GM12878 (cell line): ENCODE measurements around the gene OPRM1. TPM values are rescaled to one million over a fixed set of nuclear protein-coding genes. Genes with fewer than 3 reads are reported as not detected.

Experiments
- ATAC-seq: fragments of 200-7000 bp; cut with Tn5 transposase; 3 replicates; pipeline ENCODE4 v1.9.1; 2020; ENCODE audit warnings: mild to moderate bottlenecking, moderate library complexity
- BruUV-seq: library from RNA; stranded (reverse); fragments of 400-500 nt; replicated peaks from 2 replicates; lab custom pipeline; 2021; lab: Mats Ljungman, UMichigan
- CTCF ChIA-PET: fragments of 300-600 bp; sonication (Branson Sonifier 250); formaldehyde crosslinking; extraction: SDS; loops from one replicate; lab custom pipeline; 2021; ENCODE audit warnings: inconsistent platforms; lab: Yijun Ruan, JAX
- POLR2A ChIA-PET: fragments of 350-600 bp; formaldehyde crosslinking; extraction: SDS; loops from one replicate; lab custom pipeline; 2021; ENCODE audit warnings: inconsistent platforms; lab: Charles Lee
- RAD21 ChIA-PET: fragments of 300-600 bp; sonication (Branson Sonifier 250); formaldehyde crosslinking; loops from one replicate; lab custom pipeline; 2023; ENCODE audit warnings: antibody characterized with exemption; ENCODE audit not compliant: unreplicated experiment; lab: Charles Lee
- SMC1A ChIA-PET: fragments of 300-600 bp; sonication (Branson Sonifier 250); formaldehyde crosslinking; loops from one replicate; lab custom pipeline; 2023; ENCODE audit not compliant: unreplicated experiment, uncharacterized antibody; lab: Charles Lee
- DNase-seq: peaks from one replicate; pipeline ENCODE4 v3.0.0-alpha.2; 2011; ENCODE audit warnings: low read depth, low spot score
- FAIRE-seq: peaks from 3 replicates; lab custom pipeline; 2011; peaks lifted over from hg19 to GRCh38; lab: Jason Lieb, UNC
- H2AFZ ChIP-seq: 2 replicates; pipeline ENCODE4 v1.6.0; 2011; ENCODE audit warnings: low read depth, low read length, control low read depth; ENCODE audit not compliant: control insufficient read depth
- H3K27ac ChIP-seq: 2 replicates; pipeline ENCODE4 v1.5.1; 2011; ENCODE audit warnings: control low read depth; ENCODE audit not compliant: control insufficient read depth, insufficient read depth
- H3K27me3 ChIP-seq, 2 experiments: replicated peaks in 1 of 2; 2 replicates each; pipeline versions ENCODE4 v1.6.0 to v1.6.1; 2011; ENCODE audit warnings: low read length in 1 of 2; ENCODE audit not compliant: control insufficient read depth in 2 of 2, insufficient read depth in 2 of 2
- H3K36me3 ChIP-seq, 2 experiments: 2 replicates each; pipeline ENCODE4 v1.5.1; 2011; ENCODE audit warnings: low read length in 1 of 2; ENCODE audit not compliant: control insufficient read depth in 2 of 2, insufficient read depth in 2 of 2
- H3K4me1 ChIP-seq: 2 replicates; pipeline ENCODE4 v1.6.1; 2011; ENCODE audit warnings: mild to moderate bottlenecking, low read length, moderate library complexity, mixed read lengths; ENCODE audit not compliant: control insufficient read depth, insufficient read depth
- H3K4me2 ChIP-seq: 2 replicates; pipeline ENCODE4 v1.6.0; 2011; ENCODE audit warnings: control low read depth; ENCODE audit not compliant: control insufficient read depth, insufficient read depth
- H3K4me3 ChIP-seq: fragments of 200-600 bp; sonication (generic); 2 replicates; pipeline ENCODE4 v1.5.1; 2016
- H3K79me2 ChIP-seq: 2 replicates; pipeline ENCODE4 v1.6.0; 2011; ENCODE audit warnings: low read length; ENCODE audit not compliant: control insufficient read depth, insufficient read depth
- H3K9ac ChIP-seq: 2 replicates; pipeline ENCODE4 v1.8.0; 2011; ENCODE audit warnings: low read length, control low read depth, mixed read lengths; ENCODE audit not compliant: control insufficient read depth, insufficient read depth
- H3K9me3 ChIP-seq: replicated peaks from 3 replicates; pipeline ENCODE4 v1.5.1; 2011; ENCODE audit warnings: mild to moderate bottlenecking, low read length; ENCODE audit not compliant: control insufficient read depth, insufficient read depth
- H4K20me1 ChIP-seq: 2 replicates; pipeline ENCODE4 v1.6.0; 2011; ENCODE audit not compliant: control insufficient read depth, insufficient read depth
- EED ChIP-seq: sonication (generic); IDR thresholded peaks from 2 replicates; pipeline ENCODE4 v1.6.1; 2016; ENCODE audit warnings: antibody characterized with exemption, low read depth
- EGR1 ChIP-seq, 2 experiments: IDR thresholded peaks; 1 replicate in 1 of 2; 2 replicates in 1 of 2; pipeline ENCODE4 v1.6.1; 2011 to 2012; ENCODE audit warnings: low read depth in 2 of 2, low read length in 2 of 2, borderline replicate concordance in 1 of 2, mild to moderate bottlenecking in 1 of 2, moderate library complexity in 1 of 2
- FOXK2 ChIP-seq: fragments of 450-650 bp; IDR thresholded peaks from 2 replicates; pipeline ENCODE4 v1.6.1; 2017; ENCODE audit warnings: mild to moderate bottlenecking, moderate library complexity
- IKZF1 ChIP-seq: fragments of 450-650 bp; conservative IDR thresholded peaks from 2 replicates; pipeline ENCODE4 v1.6.1; 2017; ENCODE audit warnings: antibody characterized with exemption, mild to moderate bottlenecking
- MEF2A ChIP-seq: IDR thresholded peaks from 2 replicates; pipeline ENCODE4 v1.6.1; 2011; ENCODE audit warnings: low read depth, mild to moderate bottlenecking, low read length, moderate library complexity; ENCODE audit not compliant: insufficient read depth
- NR2C1 ChIP-seq: fragments of 450-650 bp; IDR thresholded peaks from 2 replicates; pipeline ENCODE4 v1.6.1; 2017; ENCODE audit warnings: antibody characterized with exemption, mild to moderate bottlenecking, moderate library complexity
- NRF1 ChIP-seq: conservative IDR thresholded peaks from 2 replicates; pipeline ENCODE4 v1.6.1; 2011; ENCODE audit warnings: mild to moderate bottlenecking, low read depth, low read length, improper control_type of control experiment
- WRNIP1 ChIP-seq: IDR thresholded peaks from 2 replicates; pipeline ENCODE4 v1.6.1; 2011; ENCODE audit warnings: low read depth, low read length, improper control_type of control experiment, borderline replicate concordance
- YY1 ChIP-seq: IDR thresholded peaks from 2 replicates; pipeline ENCODE4 v1.6.1; 2011; ENCODE audit warnings: low read depth, mild to moderate bottlenecking, low read length
- ZNF24 ChIP-seq: fragments of 450-650 bp; IDR thresholded peaks from 2 replicates; pipeline ENCODE4 v1.6.1; 2017; ENCODE audit warnings: antibody characterized with exemption, mild to moderate bottlenecking
- ZZZ3 ChIP-seq: IDR thresholded peaks from 2 replicates; pipeline ENCODE4 v1.6.1; 2011; ENCODE audit warnings: low read depth; ENCODE audit not compliant: control insufficient read depth, insufficient read length
- WGBS: methylation state at CpG from one replicate; pipeline ENCODE4 v1.1.6; 2016; ENCODE audit warnings: low lambda C conversion rate; ENCODE audit not compliant: insufficient replicate concordance, insufficient coverage; ENCODE audit errors: missing lambda C conversion rate; 5-methylcytosine and 5-hydroxymethylcytosine counted together
- in situ Hi-C: fragments of 300-500 bp; cut with MboI; formaldehyde crosslinking; loops from 9 replicates; pipeline ENCODE4 v1.14.3; 2018; ENCODE audit warnings: mixed read lengths
- intact Hi-C: fragments of 100-400 bp; cut with micrococcal nuclease; formaldehyde crosslinking; loops from one replicate; pipeline ENCODE4 v1.14.2; 2022; ENCODE audit not compliant: unreplicated experiment
- polyA plus RNA-seq, 11 experiments: library from polyadenylated mRNA; depleted of rRNA in 4 of 11; unstranded in 6 of 11; stranded (reverse) in 5 of 11; fragments of >200 nt; fragmentation: Nextera tagmentation in 4 of 11; fragmentation: Illumina TruSeq in 1 of 11; extraction: Ambion mirVana in 4 of 11; extraction: Trizol in 1 of 11; gene quantifications; 1 replicate in 1 of 11; 2 replicates in 10 of 11; pipeline versions ENCODE4 v1.2.1 to v1.2.3, GENCODE V29; 2011 to 2016; ENCODE audit warnings: inconsistent platforms in 2 of 11, missing spikeins in 2 of 11, low read depth in 1 of 11
- total RNA-seq, 4 experiments: library from RNA; depleted of rRNA in 3 of 4; stranded (reverse); fragments of >200 nt in 3 of 4; fragmentation: Illumina TruSeq in 1 of 4; extraction: Trizol in 1 of 4; gene quantifications; 2 replicates each; pipeline versions ENCODE4 v1.2.1 to v1.2.3, GENCODE V29; 2013 to 2021
- TF ChIP-seq, protein P1 (sequence below): fragments of 150-350 bp; IDR thresholded peaks from 2 replicates; pipeline ENCODE4 v1.6.1; 2014; ENCODE audit warnings: mild to moderate bottlenecking, low read depth, low read length
- TF ChIP-seq, protein P2 (sequence below): fragments of 450-650 bp; IDR thresholded peaks from 2 replicates; pipeline ENCODE4 v1.6.1; 2014; ENCODE audit warnings: mild to moderate bottlenecking
- TF ChIP-seq, protein P3 (sequence below): fragments of 450-650 bp; IDR thresholded peaks from 2 replicates; pipeline ENCODE4 v1.6.1; 2017; ENCODE audit warnings: borderline replicate concordance
- TF ChIP-seq, protein P4 (sequence below): fragments of 450-650 bp; formaldehyde crosslinking; IDR thresholded peaks from 2 replicates; pipeline ENCODE4 v1.5.0; 2022; ENCODE audit warnings: mild to moderate bottlenecking, missing genetic modification characterization

The OPRM1 gene
- total and polyA plus RNA-seq, 10 of the 15 experiments (the other 5 are each of a cell fraction or from before 2014, with no cell fraction given) = not detected

DNA sequence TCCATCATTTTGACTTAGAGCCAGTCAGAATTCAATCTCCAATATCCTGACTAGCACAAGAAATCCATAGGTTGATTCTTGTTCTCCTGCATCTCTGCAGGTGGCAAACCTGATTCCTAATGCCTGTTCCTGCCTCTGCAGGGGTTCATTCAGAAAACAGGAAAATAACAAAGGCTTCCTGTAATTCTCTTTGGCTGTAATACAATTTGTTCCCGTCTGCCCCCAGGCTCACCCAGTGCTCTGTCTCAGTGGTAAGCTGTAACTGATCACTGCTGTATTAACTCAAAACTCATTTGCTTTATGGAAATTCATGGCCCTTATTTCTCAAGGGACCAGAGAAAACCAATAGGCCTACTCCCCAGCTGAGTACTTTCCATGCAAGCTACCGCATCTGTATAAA, 88.6 kb downstream of the OPRM1 start (continued):
- no peak for TF ChIP-seq WRNIP1
- no peak for TF ChIP-seq NR2C1

DNA sequence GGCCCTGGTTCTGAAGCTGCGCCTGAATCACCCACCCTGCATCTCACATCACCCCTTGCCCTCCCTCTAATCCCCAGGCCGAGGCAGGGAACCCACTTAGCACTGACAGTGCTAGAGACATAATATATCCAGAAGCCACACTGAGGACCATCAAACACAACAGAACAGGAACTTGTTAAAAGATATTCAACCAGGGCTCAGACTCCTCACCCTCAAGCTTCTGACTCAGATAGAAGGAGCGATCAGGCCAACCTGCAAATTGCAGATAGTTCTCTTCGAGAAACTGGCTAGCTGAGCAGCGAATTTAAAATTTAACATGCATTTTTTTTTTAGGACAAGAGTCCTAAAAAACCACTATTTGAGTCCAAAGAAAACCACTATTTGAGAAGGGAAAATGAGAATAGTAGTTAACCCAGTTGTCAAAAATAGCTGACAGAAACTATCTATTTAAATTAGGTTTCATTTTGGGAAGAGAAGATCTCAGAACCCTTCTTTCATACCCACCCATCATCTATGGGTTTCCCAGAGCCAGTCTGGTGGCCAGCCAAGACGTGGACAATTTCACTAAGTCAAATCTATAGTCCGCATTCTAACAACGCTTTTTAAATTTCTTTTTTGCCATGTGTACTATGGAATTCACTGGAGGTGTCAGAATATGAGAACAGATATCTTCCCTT, 95.6 kb downstream of the OPRM1 start:
- H3K79me2 ChIP-seq = no peaks in the 10 kb centered on the region
- H2AFZ ChIP-seq = no peak overlapping the region
- no peaks in the 10 kb centered on the region for H3K36me3 ChIP-seq
- 52% methylated on average over 8 of the region's 8 CpGs for WGBS
- ChIA-PET SMC1A (interaction anchor here (1.0 kb wide), 1 partner anchor 143 kb away, joined by 3 read pairs; no protein-coding TSS in a partner anchor), RAD21 (no interaction called here), CTCF (interaction anchor here (0.6 to 1.1 kb wide), 2 partner anchors 319 to 369 kb away, joined by 3 read pairs; no protein-coding TSS in a partner anchor), POLR2A (no interaction called here)
- FAIRE-seq = no peak
- H3K27me3 ChIP-seq = no peaks in the 10 kb centered on the region; a peak in 2 of 4 replicates
- no peak overlapping the region for H3K4me2 ChIP-seq
- in situ Hi-C loops (no loop called here), intact Hi-C loops (no loop called here)
- no TSS peak for BruUV-seq
- DNase-seq = no peak
- ATAC-seq = no peak
- H3K9ac ChIP-seq = no peak overlapping the region
- no peak overlapping the region for H3K27ac ChIP-seq
- H3K9me3 ChIP-seq = no peaks in the 10 kb centered on the region
- TF ChIP-seq ZNF24 (no peak), NRF1 (no peak), EGR1 (IDR thresholded peaks at IDR 0.05; ENCODE audit: borderline replicate concordance in 1 of 2, low read depth in 2 of 2, low read length in 2 of 2) (no peak), MEF2A (no peak), ZZZ3 (no peak), YY1 (no peak), FOXK2 (no peak), IKZF1 (no peak), EED (no peak)
- TF ChIP-seq, protein P1, sequence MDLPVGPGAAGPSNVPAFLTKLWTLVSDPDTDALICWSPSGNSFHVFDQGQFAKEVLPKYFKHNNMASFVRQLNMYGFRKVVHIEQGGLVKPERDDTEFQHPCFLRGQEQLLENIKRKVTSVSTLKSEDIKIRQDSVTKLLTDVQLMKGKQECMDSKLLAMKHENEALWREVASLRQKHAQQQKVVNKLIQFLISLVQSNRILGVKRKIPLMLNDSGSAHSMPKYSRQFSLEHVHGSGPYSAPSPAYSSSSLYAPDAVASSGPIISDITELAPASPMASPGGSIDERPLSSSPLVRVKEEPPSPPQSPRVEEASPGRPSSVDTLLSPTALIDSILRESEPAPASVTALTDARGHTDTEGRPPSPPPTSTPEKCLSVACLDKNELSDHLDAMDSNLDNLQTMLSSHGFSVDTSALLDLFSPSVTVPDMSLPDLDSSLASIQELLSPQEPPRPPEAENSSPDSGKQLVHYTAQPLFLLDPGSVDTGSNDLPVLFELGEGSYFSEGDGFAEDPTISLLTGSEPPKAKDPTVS = no peak
- TF ChIP-seq, protein P2, sequence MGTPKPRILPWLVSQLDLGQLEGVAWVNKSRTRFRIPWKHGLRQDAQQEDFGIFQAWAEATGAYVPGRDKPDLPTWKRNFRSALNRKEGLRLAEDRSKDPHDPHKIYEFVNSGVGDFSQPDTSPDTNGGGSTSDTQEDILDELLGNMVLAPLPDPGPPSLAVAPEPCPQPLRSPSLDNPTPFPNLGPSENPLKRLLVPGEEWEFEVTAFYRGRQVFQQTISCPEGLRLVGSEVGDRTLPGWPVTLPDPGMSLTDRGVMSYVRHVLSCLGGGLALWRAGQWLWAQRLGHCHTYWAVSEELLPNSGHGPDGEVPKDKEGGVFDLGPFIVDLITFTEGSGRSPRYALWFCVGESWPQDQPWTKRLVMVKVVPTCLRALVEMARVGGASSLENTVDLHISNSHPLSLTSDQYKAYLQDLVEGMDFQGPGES = no peak
- TF ChIP-seq, protein P3, sequence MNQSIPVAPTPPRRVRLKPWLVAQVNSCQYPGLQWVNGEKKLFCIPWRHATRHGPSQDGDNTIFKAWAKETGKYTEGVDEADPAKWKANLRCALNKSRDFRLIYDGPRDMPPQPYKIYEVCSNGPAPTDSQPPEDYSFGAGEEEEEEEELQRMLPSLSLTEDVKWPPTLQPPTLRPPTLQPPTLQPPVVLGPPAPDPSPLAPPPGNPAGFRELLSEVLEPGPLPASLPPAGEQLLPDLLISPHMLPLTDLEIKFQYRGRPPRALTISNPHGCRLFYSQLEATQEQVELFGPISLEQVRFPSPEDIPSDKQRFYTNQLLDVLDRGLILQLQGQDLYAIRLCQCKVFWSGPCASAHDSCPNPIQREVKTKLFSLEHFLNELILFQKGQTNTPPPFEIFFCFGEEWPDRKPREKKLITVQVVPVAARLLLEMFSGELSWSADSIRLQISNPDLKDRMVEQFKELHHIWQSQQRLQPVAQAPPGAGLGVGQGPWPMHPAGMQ = no peak
- TF ChIP-seq, protein P4, sequence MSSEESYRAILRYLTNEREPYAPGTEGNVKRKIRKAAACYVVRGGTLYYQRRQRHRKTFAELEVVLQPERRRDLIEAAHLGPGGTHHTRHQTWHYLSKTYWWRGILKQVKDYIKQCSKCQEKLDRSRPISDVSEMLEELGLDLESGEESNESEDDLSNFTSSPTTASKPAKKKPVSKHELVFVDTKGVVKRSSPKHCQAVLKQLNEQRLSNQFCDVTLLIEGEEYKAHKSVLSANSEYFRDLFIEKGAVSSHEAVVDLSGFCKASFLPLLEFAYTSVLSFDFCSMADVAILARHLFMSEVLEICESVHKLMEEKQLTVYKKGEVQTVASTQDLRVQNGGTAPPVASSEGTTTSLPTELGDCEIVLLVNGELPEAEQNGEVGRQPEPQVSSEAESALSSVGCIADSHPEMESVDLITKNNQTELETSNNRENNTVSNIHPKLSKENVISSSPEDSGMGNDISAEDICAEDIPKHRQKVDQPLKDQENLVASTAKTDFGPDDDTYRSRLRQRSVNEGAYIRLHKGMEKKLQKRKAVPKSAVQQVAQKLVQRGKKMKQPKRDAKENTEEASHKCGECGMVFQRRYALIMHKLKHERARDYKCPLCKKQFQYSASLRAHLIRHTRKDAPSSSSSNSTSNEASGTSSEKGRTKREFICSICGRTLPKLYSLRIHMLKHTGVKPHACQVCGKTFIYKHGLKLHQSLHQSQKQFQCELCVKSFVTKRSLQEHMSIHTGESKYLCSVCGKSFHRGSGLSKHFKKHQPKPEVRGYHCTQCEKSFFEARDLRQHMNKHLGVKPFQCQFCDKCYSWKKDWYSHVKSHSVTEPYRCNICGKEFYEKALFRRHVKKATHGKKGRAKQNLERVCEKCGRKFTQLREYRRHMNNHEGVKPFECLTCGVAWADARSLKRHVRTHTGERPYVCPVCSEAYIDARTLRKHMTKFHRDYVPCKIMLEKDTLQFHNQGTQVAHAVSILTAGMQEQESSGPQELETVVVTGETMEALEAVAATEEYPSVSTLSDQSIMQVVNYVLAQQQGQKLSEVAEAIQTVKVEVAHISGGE (CRISPR knock-in tag) = no peak
- no peak overlapping the region for H3K4me3 ChIP-seq
- no peaks in the 10 kb centered on the region for H4K20me1 ChIP-seq
- no peaks in the 10 kb centered on the region for H3K4me1 ChIP-seq
